A673 (cell line): Measurements from ENCODE around the gene SUCLA2. TPM values are rescaled to one million over a fixed set of nuclear protein-coding genes. Genes with fewer than 3 reads are reported as not detected.

Experiments used
- BruUV-seq: library from RNA; stranded (reverse); fragments of 400-500 nt; replicated peaks from 2 replicates; lab custom pipeline; 2021; lab: Mats Ljungman, UMichigan
- CTCF ChIA-PET: fragments of 300-600 bp; sonication (Branson Sonifier 250); formaldehyde crosslinking; loops from one replicate; lab custom pipeline; 2022; ENCODE audit warnings: antibody characterized with exemption; lab: Charles Lee
- POLR2A ChIA-PET: fragments of 300-600 bp; sonication (Branson Sonifier 250); formaldehyde crosslinking; loops from one replicate; lab custom pipeline; 2022; ENCODE audit warnings: antibody characterized with exemption; ENCODE audit not compliant: low non-redundant PET; lab: Charles Lee
- DNase-seq: peaks from one replicate; pipeline ENCODE4 v3.0.0-alpha.2; 2015; ENCODE audit warnings: low spot score
- H3K27ac ChIP-seq: fragments of 200-600 bp; sonication (generic); 2 replicates; pipeline ENCODE4 v1.5.1; 2016; ENCODE audit warnings: mixed run types, low read depth, mild to moderate bottlenecking, mixed read lengths, antibody characterized with exemption, low read length; ENCODE audit not compliant: poor library complexity, severe bottlenecking
- H3K27me3 ChIP-seq: fragments of 200-600 bp; sonication (generic); replicated peaks from 2 replicates; pipeline ENCODE4 v1.6.1; 2017; ENCODE audit warnings: mixed run types, low read depth, mild to moderate bottlenecking, mixed read lengths, antibody characterized with exemption, low read length; ENCODE audit not compliant: insufficient read depth, poor library complexity
- H3K36me3 ChIP-seq: fragments of 200-600 bp; sonication (generic); 2 replicates; pipeline ENCODE4 v1.6.1; 2016; ENCODE audit warnings: mixed run types, mild to moderate bottlenecking, mixed read lengths, antibody characterized with exemption, low read length; ENCODE audit not compliant: insufficient read depth, poor library complexity, severe bottlenecking
- H3K4me1 ChIP-seq: fragments of 200-600 bp; sonication (generic); 2 replicates; pipeline ENCODE4 v1.6.1; 2017; ENCODE audit warnings: mixed run types, mild to moderate bottlenecking, mixed read lengths, antibody characterized with exemption, low read length; ENCODE audit not compliant: insufficient read depth, poor library complexity, severe bottlenecking
- H3K4me3 ChIP-seq: fragments of 200-600 bp; sonication (generic); 2 replicates; pipeline ENCODE4 v1.5.1; 2016; ENCODE audit warnings: low read depth, mixed run types, mild to moderate bottlenecking, mixed read lengths, low read length; ENCODE audit not compliant: poor library complexity, severe bottlenecking
- H3K9me3 ChIP-seq: fragments of 200-600 bp; sonication (generic); 2 replicates; pipeline ENCODE4 v1.6.1; 2016; ENCODE audit warnings: mixed run types, low read depth, mild to moderate bottlenecking, mixed read lengths, antibody characterized with exemption, low read length; ENCODE audit not compliant: poor library complexity, severe bottlenecking
- EZH2 ChIP-seq: fragments of 200-600 bp; sonication (generic); IDR thresholded peaks from 2 replicates; pipeline ENCODE4 v1.6.1; 2017; ENCODE audit warnings: borderline replicate concordance, low read depth, mild to moderate bottlenecking, mixed read lengths, antibody characterized with exemption, low read length; ENCODE audit not compliant: poor library complexity, severe bottlenecking
- intact Hi-C: fragments of 100-400 bp; cut with micrococcal nuclease; formaldehyde crosslinking; loops from one replicate; pipeline ENCODE4 v1.10.0; 2022; ENCODE audit not compliant: unreplicated experiment
- total RNA-seq: library from RNA; stranded (reverse); gene quantifications from 2 replicates; pipeline ENCODE4 v1.2.3, GENCODE V29; 2021
- TF ChIP-seq, protein P1 (sequence below): fragments of 300-800, 200-600 bp; sonication (generic); conservative IDR thresholded peaks from 2 replicates; pipeline ENCODE4 v1.5.1; 2017; ENCODE audit warnings: low read depth, mild to moderate bottlenecking, antibody characterized with exemption, low read length, moderate library complexity, mixed read lengths

The SUCLA2 gene
- total RNA-seq, 1 experiment from 2014 or later = 36.6 TPM

DNA sequence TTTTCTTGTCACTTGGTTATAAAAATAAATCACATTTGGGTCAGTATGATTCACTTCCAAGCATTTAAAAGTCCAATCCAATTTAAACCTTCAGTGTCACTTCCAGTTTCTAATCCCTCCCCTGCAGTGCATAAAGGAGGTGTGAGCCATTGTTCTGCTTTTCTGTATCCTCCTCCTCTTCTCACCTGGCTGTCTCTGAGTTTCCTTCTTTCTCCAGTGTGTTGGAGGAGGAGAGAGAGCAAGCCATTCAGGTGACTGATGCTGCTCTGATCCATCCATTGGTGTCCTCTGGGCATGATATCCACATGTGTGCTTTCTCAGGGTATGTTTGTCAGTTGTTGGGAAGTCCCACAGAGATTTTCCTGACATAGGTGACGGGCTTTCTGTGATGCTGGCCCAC is 37.7 kb upstream of the SUCLA2 start:
- Histone ChIP-seq H3K36me3 (peaks cover 17% of the 10 kb centered on the region), H3K27me3 (no peaks in the 10 kb centered on the region), H3K9me3 (no peaks in the 10 kb centered on the region), H3K4me3 (peak overlapping the region; percentile 58), H3K4me1 (peaks cover 8% of the 10 kb centered on the region), H3K27ac (peak overlapping the region; percentile 97)
- TF ChIP-seq EZH2 = no peak
- TF ChIP-seq, protein P1, sequence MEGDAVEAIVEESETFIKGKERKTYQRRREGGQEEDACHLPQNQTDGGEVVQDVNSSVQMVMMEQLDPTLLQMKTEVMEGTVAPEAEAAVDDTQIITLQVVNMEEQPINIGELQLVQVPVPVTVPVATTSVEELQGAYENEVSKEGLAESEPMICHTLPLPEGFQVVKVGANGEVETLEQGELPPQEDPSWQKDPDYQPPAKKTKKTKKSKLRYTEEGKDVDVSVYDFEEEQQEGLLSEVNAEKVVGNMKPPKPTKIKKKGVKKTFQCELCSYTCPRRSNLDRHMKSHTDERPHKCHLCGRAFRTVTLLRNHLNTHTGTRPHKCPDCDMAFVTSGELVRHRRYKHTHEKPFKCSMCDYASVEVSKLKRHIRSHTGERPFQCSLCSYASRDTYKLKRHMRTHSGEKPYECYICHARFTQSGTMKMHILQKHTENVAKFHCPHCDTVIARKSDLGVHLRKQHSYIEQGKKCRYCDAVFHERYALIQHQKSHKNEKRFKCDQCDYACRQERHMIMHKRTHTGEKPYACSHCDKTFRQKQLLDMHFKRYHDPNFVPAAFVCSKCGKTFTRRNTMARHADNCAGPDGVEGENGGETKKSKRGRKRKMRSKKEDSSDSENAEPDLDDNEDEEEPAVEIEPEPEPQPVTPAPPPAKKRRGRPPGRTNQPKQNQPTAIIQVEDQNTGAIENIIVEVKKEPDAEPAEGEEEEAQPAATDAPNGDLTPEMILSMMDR = no peak
- no peak for DNase-seq
- POLR2A ChIA-PET = no interaction called here
- CTCF ChIA-PET = no interaction called here
- intact Hi-C loops = loop anchor here (5.0 kb wide), 1 partner anchor 729 kb away; no protein-coding TSS in a partner anchor
- BruUV-seq = no TSS peak

DNA sequence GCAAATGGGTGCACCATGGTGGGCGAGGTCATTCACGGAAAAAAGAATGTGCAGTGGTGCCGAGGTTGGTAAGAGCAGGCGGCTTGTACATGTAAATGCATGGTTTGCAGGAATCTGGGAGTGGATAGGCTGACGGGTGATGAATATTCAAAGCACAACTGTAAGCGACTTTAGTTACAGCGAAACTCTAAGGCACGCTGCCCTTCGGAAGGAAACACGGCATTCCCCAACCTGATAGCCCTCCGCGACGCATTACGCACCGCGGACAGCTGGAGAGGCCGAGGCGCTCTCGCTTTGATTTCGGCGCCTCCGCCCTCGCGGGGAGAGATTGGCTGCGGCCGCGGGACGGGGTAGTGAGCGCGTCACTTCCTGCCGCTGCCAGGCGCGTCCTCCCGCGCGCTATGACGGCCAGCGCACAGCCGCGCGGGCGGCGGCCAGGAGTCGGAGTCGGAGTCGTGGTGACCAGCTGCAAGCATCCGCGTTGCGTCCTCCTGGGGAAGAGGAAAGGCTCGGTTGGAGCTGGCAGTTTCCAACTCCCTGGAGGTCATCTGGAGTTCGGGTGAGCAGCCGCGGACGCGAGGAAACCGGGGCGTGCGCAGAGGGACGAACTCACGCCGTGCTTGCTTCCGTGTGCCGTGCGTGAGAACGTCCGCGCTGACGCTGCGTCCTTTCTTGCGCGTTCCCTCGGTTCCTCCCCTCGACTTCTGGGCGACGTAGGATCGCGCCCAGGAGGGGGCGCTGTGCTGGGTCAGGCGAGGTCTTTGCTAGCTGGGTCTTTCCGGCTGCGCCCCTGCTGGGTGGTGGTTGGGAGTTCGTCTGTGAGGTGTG is 36.5 kb upstream of the SUCLA2 start, which contains the start of gene NUDT15:
Gene NUDT15, plus strand, starts transcription at position 381 of the 828 bp plus-strand sequence. Its CDS starts 21 bp downstream, at position 402.
- Histone ChIP-seq H3K4me3 (peak within 1 kb of the TSS; percentile 58), H3K9me3 (no peaks in the 10 kb centered on the region), H3K27me3 (no peaks in the 10 kb centered on the region), H3K27ac (peak within 1 kb of the TSS; percentile 97), H3K36me3 (peaks cover 17% of the 10 kb centered on the region), H3K4me1 (peaks cover 8% of the 10 kb centered on the region)
- CTCF ChIA-PET = interaction anchor here (1.0 to 1.2 kb wide), 2 partner anchors 9 to 542 kb away, joined by 3 to 15 read pairs; no protein-coding TSS in a partner anchor
- intact Hi-C loops = loop anchor here (5.0 kb wide), 1 partner anchor 730 kb away; no protein-coding TSS in a partner anchor
- peak; percentile 99 for DNase-seq
- TF ChIP-seq EZH2 = no peak
- TF ChIP-seq, protein P1 = peak; percentile 99
- POLR2A ChIA-PET = interaction anchor here (0.5 to 0.6 kb wide), 2 partner anchors 543 to 734 kb away, joined by 3 read pairs; no protein-coding TSS in a partner anchor
- BruUV-seq = no TSS peak

DNA sequence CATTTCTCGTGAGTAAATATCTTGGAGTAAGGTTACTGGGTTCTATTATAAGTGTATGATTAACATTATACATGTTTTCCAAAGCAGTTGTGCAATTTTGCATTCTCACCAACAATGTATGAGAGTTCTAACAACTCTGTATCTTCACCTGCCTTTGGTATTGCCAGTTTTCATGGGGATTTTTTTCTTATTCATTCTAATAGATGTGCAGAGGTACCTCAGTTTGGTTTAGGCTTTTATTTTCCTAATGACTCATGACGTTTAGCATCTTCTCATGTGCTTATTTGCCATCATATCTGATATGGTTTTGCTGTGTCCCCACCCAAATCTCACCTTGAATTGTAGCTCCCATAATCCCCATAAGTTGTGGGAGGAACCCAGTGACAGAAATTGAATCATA is 28.8 kb upstream of the SUCLA2 start:
- Histone ChIP-seq H3K36me3 (no peaks in the 10 kb centered on the region), H3K4me3 (no peak overlapping the region), H3K27me3 (no peaks in the 10 kb centered on the region), H3K9me3 (peaks cover 13% of the 10 kb centered on the region), H3K4me1 (no peaks in the 10 kb centered on the region), H3K27ac (no peak overlapping the region)
- CTCF ChIA-PET = no interaction called here
- TF ChIP-seq, protein P1 = no peak
- POLR2A ChIA-PET = no interaction called here
- intact Hi-C loops = no loop called here
- BruUV-seq = no TSS peak
- no peak for DNase-seq
